ENCODE measurements around the gene AUTS2.

DNA sequence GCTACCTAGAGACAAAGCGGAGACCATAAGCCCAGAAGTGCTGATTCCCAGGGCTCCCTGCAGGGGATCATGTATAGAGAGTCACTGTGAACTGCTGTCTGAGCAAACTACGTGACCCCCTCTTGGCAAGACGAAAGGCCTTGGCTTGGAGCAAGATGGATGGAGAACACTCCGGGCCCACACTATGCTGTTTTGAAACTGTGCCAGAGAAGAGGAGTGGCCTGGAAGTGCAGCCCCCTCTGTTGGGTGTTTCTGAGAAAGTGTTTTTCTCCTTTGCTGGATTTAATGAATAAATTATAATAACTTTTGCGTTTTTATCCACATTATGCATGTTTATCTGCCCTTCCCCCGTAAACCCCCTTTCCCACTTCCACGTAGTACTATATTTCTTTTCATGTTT lies 894.4 kb downstream of the AUTS2 start:
- TF ChIP-seq GATA3 (IDR thresholded peaks at IDR 0.05; ENCODE audit: low read depth, low read length) (no peak), GATA2 (IDR thresholded peaks at IDR 0.05; ENCODE audit: low read depth, low read length) (no peak)
